Fibroblast of skin of back (primary cell): Measurements from ENCODE around the gene CACNA2D4.

ENCODE experiments used
- DNase-seq: peaks from one replicate; pipeline ENCODE4 v3.0.0-alpha.2; 2013

Gene CACNA2D4

DNA sequence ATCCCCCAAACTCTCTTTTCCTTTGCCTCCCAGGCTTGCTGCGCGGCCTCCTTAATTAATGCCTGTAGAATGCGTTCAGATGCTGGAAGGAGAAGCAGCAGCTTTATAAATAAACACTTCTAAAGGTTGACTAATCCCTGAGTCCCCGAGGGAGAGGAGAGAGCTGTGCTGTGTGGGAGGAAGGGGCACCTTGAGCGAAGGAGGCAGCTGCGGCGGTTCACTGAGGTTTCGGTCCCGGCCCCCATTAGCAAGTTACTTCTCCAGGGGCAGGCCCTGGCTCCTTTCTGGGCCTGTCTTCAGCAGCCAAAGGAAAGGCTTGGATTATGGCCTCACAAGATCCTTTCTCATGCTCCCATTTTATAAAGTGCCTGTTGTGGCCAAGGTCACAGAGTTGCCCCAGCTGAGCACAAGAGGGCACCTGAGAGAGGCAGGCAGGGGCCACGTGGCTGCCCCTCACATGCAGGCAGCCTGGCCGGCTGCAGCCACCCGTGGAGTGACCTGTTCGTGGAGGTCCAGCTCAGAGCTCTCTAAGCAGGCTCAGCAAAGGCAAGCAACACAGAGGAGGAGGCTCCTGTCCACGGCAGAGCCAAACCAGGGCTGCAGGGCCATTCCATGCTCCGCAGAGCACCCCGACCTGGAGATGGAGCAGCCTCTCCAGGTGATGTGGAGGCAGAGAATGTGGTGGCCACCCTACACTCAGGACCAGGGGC is 15.0 kb upstream of the CACNA2D4 start:
- peak; percentile 17 for DNase-seq

DNA sequence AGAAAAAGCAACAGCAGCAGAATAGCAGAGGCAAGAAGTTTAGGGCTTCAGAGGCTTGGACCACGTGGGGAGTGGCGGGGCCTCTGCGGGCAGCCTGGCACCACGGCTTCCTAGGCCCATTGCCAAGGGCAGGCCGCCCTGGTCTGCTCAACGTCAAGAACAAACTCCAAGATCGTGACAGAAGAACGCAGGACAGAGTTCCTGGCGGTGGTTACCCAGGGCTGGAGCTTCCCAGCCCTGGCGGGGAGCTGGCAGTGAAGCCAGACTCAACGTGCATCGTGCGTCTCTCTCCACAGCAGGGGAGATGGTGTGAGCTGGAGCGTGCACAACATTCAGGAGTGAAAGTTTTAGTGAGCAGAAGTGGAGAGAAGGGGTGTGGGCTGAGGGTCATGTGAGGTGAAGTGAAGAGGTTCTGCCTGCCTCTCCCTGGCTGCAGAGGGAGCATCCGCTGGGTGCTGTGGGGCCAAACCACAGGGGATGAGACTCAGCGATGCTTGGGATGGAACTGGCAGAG is 13.9 kb upstream of the CACNA2D4 start:
- no peak for DNase-seq

DNA sequence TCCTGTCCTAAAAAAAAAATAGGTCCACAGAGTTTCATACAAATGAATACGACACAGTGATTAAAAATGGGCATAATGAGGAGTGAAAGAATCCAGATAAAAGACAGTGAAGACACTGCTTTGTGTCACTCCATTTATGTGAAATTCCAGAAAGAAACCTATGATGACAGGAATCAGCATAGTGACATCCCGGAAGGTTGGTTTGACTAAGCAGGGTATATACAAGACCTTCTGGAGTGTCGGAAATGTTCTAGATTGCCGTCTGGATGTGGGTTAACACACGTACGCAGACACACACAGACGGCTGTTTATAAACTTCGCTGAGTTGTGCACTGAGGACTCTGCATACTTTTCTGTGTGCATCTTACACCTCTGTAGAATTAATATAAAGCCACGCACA is 13.2 kb upstream of the CACNA2D4 start:
- DNase-seq = no peak

DNA sequence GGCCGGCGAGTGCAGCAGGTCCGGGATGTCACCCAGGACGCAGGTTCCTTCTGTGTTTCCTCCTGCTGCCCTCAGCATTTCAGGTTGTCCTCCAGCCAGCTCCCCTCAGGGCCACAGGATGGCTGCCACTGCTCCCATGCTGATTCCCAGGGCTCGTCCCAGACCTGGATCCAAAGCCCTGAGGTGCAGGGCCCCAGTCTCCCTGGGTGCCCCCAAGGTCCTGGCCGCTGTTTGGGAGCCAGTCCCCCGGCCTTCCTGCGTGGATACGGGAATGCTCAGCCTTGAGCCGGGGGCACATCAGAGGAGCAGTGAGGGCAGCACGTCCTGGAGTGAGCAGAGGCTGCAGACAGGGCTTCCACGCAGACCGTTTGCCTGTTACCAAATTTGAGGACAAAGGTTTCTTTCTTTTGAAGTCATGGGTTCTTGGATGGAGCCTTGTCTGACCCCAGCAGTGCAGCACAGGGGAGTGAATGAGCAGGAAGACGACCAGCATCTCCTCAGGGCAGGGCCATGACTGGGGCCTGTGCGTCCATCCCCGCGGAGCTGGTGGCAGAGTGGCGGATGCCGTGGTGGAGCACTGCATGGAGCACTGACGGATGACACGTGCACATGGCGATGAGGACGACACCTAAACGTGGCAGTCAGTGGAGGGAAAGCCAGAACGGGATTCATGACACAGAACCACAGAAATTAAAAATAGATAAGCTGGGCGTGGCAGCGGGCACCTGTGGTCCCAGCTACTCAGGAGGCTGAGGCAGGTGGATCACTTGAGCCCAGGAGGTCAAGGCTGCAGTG is 12.5 kb upstream of the CACNA2D4 start:
- DNase-seq = no peak

DNA sequence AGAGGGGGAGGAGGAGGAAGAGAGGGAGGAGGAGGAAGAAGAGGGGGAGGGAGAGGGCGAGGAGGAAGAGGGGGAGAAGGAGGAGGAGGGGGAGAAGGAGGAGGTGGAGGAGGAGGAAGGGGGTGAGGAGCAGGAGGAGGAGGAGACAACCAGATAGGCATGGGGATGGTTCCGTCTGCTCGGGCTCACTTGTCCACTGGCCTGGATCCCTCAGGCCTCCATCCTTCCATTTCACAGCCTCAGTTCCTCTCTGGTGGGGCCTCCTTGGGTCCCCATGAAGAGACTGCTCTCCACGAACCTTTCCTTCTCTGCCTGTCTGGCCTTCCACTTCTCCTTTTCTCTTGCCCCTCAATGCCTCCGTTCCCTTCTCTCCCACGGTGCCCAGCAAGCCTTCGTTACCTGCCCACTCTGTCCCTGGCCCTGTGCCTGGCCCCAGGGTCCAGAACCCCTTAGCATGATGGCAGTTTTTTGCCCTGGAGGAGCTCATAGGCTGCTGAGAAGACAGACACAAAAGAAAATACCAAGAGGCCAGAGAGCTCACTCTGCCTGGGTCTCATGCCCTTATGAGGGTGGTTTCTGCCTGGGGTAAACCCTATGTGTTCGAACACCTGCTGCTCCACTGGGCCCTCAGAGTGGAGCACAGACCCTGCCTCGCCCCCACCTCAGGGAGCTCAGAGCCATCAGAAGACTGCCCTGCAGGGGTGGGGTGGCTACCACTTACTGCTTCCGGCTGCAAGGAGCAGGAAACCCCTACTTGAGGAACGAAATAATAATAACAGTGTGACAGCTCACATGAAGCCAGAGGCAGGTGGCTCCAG is 11.7 kb upstream of the CACNA2D4 start:
- no peak for DNase-seq

DNA sequence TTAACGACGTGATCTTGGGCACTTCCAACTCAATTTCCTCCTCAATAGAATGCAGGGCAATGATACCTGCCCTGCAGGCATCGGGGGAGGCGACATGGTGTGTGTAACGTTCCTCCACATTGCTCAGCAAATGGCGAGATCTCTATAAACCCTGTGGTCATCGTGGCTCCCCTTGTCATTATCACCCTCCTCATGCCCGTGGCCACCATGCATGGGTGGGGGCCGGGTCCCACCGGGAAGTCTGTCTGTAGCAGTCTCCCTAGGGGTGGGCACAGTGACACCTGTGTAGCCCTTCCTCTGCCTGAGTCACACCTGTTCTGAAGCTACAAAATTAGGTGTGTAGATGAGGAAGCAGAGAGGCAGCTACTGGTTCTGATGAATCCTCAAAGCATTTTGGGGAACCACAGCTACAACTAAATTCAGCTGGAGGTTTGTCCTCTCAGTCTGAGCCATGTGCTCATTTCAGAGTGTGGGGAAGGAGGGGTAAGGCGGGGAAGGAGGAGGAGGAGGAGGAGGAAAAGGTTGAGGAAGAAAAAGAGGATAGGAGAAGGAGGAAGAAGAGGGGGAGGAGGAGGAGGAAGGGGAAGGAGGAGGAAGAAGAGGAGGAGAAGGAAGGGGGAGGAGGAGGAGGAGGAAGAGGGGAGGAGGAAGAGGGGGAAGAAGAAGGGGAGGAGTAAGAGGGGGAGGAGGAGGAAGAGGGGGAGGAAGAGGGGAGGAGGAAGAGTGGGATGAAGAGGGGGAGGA is 11.0 kb upstream of the CACNA2D4 start:
- DNase-seq = no peak

DNA sequence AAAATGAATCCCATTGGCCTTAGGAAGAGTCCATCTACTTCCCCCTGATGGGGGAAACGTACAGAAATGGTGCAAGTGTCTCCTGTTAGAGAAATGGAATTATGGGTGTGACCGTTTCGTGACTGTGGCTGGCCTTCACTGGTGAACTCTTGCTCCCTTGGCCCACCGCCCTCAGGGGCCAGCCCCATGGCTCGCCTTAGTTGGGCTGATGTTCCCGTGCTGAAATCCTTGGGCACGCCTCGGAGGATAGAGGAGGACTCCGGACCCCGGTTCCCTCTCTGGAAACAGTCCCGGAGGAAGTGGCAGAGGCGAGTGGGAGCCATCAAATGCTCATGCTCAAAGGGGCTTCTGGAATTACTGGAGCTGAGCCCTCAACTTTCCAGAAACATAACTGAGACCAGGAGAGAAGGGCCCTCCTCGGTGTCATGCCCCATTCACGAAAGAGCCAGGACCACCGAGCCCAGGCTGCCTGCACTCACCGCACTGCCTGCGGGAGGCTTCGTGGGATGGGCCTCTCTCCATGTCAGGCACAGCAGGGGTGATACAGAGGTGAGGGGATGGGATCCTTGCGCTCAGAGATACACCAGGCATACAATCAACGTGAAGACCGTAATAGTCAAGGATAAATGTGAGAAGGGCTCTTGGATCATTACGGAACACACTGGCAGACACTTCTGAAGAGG is 10.1 kb upstream of the CACNA2D4 start:
- no peak for DNase-seq

DNA sequence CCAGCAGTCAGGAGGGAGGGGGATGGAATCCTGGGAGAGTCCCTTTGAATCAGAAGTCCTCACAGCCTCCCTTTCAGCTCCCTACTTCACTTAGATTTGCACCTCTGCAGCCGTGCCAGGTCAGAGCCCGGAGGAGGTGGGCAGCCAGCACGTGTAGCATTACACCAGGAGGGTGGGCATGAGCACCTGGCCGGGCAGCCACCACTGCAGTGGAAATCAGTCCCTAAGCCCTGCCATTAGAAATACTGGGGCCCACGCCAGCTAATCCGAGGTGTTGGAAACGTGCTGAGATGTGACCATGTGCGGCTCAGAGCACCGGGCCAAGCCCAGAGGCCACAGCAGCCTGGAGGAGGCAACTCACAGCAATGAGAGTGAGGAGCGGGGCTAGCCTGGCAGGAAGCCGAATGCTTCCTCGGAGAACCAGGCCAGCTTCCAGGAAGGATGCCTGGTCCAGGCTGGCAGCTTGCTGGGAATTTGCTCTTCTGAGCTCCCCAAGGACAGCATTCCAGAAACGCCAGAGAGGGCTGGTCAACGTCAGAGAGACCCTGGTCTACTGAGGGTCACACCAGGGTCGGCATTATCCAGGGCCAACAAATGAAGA is 9.4 kb upstream of the CACNA2D4 start:
- DNase-seq = peak; percentile 12

DNA sequence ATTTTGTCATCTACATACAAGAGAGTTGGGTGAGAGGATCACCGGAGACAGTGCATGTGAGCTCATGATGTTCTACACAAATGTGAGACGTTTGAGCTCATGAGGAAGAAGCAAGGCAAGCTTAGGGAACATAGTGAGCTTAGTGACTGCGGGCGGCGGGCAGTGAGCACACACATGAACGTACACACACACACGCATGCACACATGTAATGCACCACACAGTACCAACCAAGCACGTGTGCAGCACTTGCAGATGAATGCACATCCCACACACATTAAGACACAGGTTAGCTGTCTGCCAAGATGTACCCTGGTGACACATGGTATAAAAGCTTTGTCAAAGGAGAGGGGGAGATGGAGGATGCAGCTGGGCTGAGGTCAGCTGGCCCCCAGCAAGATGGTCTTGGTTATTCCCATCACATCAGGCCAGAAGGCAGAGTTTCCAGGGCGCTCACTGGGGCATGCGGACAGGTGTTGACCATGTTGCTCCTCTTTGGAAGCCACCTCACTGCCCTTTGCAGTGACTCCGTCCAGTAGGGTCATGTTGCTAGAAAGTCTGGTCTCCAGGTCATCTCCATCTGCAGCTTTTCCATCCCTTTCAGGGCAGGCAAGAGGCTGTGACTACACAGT is 8.7 kb upstream of the CACNA2D4 start:
- DNase-seq = no peak

DNA sequence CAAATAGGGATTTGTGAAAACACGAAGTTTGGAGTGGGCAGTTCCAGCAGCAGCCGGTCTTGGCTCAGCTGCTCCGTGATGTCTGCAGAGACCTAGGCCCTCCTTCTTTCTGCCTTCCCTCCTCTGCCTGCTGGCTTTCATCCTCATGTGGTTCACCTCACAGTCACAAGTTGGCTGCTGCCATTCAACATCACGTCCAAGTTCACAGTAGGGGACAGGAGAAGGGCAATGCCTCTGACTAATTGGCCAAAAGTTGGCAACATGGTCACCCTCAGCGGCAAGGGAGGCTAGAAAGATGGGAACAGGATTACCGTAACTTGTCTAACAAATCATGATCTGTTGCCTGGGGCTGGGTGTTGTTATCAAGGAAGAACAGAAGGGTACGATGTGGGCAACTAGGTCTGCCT is 7.8 kb upstream of the CACNA2D4 start:
- no peak for DNase-seq

DNA sequence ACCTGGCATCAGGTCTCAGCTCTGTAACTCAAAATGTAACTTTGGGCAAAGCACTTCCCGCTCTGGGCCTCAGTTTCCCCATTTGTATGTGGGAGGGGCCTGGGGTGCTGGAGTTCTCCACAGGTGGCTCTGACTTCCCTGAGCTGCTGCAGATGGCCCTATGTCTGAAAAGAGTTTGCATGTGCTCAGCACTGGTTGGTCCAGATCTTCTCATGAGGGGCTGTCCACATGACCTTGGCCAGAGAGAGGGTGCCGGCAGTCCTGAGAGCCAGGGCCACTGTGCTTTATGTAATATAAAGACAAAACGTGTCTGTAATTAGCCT is 7.2 kb upstream of the CACNA2D4 start:
- DNase-seq = no peak

DNA sequence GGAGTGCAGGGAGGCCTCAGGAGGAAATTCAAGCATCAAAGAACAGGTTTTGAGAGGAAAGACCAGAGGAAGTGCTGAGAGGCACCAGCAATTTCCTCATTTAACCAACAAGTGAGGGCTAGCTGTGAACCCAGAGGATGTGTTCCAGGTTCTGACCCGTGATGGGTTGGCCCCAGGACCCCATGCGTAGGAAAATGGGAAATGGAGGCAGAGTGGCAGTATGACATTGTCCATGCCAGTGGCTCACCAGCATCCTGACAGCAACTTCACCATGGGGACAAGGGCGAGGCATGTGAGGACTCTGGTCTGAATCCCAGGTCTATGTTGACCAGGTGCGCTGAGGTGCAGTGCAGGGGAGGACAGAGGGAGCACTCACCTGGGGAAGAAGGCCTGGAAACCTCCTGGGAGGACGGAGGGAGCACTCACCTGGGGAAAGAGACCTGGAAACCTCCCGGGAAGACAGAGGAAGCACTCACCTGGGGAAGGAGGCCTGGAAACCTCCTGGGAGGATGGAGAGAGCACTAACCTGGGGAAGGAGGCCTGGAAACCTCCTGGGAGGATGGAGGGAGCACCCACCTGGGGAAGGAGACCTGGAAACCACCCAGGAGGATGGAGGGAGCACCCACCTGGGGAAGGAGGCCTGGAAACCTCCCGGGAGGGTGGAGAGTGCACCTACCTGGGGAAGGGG is 6.7 kb upstream of the CACNA2D4 start:
- DNase-seq = no peak

DNA sequence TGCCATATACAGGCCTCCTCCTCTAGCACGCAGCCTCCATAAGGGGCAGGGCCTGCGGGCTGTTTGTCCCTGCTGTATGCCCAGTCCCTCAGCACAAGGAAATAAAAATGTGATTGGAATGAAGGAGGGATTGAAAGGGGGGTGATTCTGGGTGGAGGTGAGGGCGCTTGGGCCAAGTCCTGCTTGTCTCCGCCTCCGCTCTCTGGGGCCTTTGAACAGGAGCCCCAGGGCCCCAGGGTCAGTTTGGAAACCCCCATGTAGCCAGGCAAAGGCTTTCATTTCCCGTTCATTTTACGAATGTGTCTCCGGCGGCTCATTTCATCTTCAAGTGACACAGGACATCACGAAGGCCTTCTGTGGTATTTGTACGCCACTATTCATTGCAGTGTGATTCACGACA is 4.5 kb upstream of the CACNA2D4 start:
- no peak for DNase-seq

DNA sequence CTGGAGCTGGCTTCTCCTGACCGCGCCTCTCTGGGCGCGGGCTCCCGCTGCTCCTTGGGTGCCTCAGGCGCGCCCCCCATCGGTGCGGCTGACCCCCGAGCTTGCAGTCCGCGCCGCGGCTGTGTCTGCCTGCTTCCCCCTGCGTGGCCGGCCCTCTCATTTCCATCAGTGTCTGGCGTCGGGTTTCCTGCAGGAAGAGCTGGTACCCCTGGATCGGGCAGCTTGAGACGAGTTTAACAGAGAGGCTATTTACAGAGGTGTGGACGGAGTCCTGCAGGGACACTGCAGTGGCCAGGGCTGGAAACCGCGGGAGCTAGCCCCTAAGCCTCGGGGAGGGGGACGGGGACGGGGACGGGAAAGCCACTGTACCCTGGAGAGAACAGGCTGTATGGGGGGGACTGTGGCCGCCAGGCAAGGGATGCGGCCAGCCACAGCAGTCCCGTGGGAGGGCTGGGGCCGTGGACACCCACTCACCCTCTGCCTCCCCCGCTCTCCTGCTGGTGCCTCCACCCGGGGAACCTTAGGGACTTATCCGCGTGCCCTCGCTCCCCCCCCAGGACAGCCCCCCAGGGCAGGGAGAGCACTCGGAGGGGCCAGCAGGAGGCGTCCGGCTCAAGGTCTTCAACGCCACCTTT is 3.7 kb upstream of the CACNA2D4 start:
- no peak for DNase-seq

DNA sequence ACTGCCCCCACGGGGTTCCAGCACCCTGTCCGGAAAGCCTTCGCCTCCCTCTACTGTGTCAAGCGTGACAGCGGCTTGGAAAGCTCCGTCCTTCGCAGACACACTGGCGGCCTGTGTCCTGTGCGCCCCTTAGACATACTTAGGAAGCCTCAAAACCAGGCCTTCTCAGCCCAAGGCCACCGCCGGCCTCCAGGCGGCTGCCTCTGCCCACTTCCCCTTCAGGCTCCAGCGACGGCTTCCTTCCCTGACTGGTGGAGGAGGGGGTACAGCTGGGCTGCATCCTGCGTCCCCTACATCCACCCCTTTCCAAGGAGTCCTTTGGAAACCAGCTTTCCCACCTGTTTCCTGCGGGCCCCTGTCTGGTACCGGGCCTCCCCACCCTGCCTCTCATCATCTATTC is 2.5 kb upstream of the CACNA2D4 start:
- DNase-seq = no peak

DNA sequence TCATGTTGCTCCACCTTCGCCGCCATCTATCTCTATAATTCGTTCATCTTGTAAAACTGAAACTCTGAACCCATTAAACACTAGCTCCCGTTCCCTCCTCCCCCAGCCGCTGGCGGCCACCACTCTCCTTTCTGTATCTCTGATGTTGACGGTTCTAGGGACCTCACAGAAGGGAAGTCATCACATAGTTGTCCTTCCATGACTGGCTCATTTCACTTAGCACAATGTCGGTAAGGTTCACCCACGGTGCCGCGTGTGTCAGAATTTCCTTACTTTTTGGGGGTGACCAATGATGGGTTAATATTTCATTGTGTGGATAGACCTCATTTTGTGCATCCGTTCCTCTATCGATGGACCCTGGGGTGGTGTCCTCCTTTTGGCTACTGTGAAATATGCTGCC is 2.0 kb upstream of the CACNA2D4 start:
- no peak for DNase-seq

DNA sequence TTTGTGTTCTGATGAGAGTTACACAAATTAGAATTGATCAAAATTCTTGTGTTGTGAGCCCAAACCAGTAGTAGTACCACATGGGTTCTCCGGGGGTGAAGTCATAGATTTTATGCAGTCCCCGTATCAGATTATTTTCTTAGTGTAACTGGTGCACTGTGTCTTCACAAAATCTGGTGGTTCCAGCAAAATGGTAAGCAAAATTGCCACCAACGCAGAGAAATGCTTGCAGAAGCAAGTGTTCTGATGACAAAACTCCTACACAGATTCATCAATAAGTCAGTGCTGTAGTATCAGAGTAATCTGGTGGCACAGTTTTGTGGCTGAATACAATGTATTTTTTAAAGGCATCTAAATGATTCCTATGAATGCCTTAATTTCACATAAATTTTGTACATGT is 1.3 kb upstream of the CACNA2D4 start:
- no peak for DNase-seq

DNA sequence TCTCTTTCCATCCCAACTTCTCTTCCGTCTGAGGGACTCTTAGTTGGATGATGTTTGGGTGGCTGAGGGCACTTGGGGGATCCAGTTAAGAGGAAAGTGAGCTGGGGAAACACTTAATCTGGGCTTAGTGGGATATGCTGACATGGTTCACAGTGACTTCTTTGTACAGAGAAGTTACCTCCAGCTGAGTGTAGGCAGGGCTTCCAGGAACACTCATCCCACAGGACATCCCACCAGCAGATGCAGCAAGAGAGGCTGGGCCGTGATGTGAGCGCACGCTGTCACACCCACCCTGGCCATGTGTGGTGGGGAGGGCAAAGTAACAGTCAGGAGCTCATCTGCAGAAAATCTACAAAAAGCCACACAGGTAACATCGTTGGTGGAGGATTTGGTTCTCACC is 832 bp upstream of the CACNA2D4 start:
- DNase-seq = no peak

DNA sequence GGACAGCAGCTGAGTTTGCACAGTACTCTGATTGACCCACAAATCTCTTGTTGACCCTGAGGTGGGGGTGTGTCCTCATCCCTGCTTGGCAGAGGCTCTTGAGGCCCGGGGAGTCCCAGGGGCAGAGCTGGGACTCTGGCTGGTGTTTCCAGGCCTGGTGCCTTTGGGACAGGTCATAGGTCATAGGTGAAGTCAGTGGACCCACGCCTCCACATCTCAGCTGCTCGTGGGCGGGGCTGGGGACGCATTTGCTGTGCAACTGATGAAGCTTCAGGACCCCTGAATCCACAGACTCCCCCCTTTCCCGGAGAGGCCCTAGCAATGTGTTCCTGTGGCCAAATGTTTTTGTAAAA is 408 bp upstream of the CACNA2D4 start:
- no peak for DNase-seq
